Nephron (organoid): Measurements from ENCODE around the gene CROCC2.

Source experiments
- H3K27ac Mint-ChIP-seq, 3 experiments: 2 replicates each; pipeline ENCODE4 v1.8.0; 2020; ENCODE audit warnings: mixed read lengths in 3 of 3, mild to moderate bottlenecking in 2 of 3, moderate library complexity in 1 of 3
- H3K27me3 Mint-ChIP-seq: 2 replicates; pipeline ENCODE4 v1.8.0; 2021; ENCODE audit warnings: low read depth, mild to moderate bottlenecking, moderate library complexity, mixed read lengths
- H3K36me3 Mint-ChIP-seq: 2 replicates; pipeline ENCODE4 v1.8.0; 2020; ENCODE audit warnings: low read depth, mixed read lengths
- H3K4me1 Mint-ChIP-seq: 2 replicates; pipeline ENCODE4 v1.8.0; 2020; ENCODE audit warnings: mixed read lengths
- H3K4me3 Mint-ChIP-seq, 3 experiments: 2 replicates each; pipeline ENCODE4 v1.8.0; 2020; ENCODE audit warnings: mild to moderate bottlenecking in 3 of 3, mixed read lengths in 3 of 3, moderate library complexity in 2 of 3
- H3K9me3 Mint-ChIP-seq: 2 replicates; pipeline ENCODE4 v1.8.0; 2020; ENCODE audit warnings: mixed read lengths
- TF ChIP-seq, protein P1 (sequence below), 3 experiments: fragments of 200-600 bp; sonication (generic); IDR thresholded peaks; one replicate each; pipeline ENCODE4 v1.5.0; 2021; ENCODE audit warnings: antibody characterized with exemption in 3 of 3; ENCODE audit not compliant: unreplicated experiment in 3 of 3

The CROCC2 gene

DNA sequence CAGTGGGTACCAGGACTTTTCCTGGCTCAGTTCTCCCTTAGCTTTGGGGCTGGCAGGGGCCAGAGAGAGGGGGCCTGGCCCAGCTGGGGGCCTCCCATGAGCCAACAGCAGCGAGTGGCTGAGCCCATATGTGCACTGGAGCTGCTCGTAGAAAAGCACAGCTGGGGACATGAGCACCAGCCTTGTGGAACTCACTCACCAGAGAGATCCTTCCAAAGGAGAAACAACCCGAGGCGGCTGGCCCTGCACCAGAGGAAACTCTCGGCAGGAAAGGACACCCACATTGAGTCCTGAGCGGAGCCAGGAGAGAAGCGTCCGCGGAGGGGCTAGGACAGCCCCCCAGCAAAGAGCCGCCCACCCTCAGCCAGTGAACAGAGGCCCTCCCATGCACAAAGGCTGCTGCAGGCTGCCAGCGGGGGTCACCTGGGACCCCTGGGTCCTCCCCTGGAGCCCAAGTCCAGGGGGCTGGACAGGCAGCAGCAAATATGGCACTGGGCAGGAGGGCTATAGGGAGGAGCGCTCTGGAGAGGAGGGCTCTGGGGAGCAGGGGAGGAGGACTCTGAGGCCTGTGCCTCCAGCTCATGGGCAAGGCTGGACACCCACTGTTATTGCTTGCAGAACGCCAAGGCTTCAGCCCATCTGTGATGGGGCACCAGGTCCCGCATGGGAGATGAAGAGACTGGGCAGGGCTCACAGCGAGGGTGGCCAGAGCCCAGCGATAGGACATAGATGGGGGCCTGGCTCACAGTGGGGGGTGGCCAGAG, 50.2 kb downstream of the CROCC2 start:
- Mint-ChIP-seq H3K9me3 (no peaks in the 10 kb centered on the region), H3K4me1 (peaks cover 35% of the 10 kb centered on the region), H3K36me3 (no peaks in the 10 kb centered on the region), H3K27ac (peak overlapping the region; percentile 41 to 91 (median 86)), H3K27me3 (peaks cover 24% of the 10 kb centered on the region), H3K4me3 (peak overlapping the region in 1 of 3 experiments; percentile 52)
- TF ChIP-seq, protein P1, sequence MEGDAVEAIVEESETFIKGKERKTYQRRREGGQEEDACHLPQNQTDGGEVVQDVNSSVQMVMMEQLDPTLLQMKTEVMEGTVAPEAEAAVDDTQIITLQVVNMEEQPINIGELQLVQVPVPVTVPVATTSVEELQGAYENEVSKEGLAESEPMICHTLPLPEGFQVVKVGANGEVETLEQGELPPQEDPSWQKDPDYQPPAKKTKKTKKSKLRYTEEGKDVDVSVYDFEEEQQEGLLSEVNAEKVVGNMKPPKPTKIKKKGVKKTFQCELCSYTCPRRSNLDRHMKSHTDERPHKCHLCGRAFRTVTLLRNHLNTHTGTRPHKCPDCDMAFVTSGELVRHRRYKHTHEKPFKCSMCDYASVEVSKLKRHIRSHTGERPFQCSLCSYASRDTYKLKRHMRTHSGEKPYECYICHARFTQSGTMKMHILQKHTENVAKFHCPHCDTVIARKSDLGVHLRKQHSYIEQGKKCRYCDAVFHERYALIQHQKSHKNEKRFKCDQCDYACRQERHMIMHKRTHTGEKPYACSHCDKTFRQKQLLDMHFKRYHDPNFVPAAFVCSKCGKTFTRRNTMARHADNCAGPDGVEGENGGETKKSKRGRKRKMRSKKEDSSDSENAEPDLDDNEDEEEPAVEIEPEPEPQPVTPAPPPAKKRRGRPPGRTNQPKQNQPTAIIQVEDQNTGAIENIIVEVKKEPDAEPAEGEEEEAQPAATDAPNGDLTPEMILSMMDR (IDR thresholded peaks at IDR 0.05; ENCODE audit: unreplicated experiment in 3 of 3) = no peak

DNA sequence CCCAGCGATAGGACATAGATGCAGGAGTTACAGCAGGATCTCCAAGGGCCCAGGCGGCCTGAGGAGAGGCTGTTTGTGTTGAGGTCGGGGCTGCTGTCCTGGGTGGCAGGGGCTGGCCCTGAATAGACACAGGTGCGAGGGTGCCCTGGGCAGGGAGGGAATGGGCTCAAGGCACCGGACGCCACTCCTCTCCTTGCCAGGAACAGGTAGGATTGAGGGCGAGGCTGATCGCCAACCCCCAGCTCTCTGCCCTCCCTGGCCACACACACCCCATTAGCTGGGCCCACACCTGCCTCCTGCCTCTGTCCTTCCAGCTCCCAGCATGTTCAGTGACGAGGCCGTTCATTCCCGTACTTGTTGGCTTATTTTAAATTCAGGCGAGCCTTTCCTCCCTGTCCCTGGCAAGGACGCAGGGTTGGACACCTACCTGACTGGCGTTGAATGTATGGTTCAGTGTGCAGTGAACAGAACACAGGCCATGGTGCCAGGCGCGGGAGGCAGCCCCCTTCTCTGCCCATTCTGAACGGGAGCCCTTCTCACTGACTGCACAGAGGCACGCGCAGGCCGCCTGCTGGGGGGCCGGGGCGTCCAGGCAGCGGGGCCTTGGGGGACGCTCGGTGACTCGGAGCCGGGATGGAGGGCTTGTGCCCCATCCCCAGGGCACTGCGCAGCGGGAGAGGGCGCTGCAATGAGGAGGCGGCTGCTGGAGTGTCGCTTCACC, 51.0 kb downstream of the CROCC2 start:
- Mint-ChIP-seq H3K36me3 (no peaks in the 10 kb centered on the region), H3K4me3 (no peak overlapping the region), H3K4me1 (peaks cover 35% of the 10 kb centered on the region), H3K27ac (peak overlapping the region; percentile 52 to 91 (median 86)), H3K27me3 (peaks cover 24% of the 10 kb centered on the region), H3K9me3 (no peaks in the 10 kb centered on the region)
- TF ChIP-seq, protein P1 (IDR thresholded peaks at IDR 0.05; ENCODE audit: unreplicated experiment in 3 of 3) = no peak

DNA sequence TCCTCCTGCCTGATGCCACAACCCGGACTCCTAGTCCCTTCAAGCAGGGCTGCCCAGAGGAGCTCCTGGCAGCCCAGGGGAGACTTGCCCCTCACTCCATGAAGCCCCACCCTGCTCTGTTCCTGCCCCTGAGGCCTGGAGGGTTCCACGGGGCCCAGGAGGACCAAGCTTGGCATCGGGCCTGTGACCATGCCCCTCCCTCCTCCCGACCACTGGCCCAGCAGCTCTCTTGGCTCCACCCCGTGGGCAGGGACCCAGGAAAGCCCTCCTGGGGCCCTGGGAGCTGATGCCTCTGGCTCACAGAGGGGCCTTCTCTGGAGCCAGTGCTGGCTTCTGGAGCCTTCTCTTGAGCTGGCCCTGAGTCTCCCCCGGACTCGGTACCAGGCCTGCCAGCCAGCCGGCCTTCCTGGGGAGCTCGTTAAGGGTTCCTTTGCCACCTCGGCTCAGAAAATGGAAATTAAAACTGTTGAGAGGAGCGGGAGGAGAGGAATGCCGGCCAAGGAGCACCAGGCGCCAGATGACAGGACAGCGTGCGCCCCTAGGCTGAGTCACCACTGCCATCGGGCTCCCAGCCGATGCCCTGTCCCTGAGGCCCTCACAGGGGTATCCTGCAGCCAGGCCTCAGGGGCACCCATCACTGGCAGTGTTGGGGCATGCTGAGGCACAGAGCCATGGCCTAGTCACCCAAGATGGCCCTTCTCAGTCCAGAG, 51.7 kb downstream of the CROCC2 start:
- peak overlapping the region in 1 of 3 experiments; percentile 45 for H3K27ac Mint-ChIP-seq
- H3K9me3 Mint-ChIP-seq = no peaks in the 10 kb centered on the region
- no peaks in the 10 kb centered on the region for H3K36me3 Mint-ChIP-seq
- no peak overlapping the region for H3K4me3 Mint-ChIP-seq
- TF ChIP-seq, protein P1 (IDR thresholded peaks at IDR 0.05; ENCODE audit: unreplicated experiment in 3 of 3) = no peak
- peaks cover 24% of the 10 kb centered on the region for H3K27me3 Mint-ChIP-seq
- peaks cover 35% of the 10 kb centered on the region for H3K4me1 Mint-ChIP-seq

DNA sequence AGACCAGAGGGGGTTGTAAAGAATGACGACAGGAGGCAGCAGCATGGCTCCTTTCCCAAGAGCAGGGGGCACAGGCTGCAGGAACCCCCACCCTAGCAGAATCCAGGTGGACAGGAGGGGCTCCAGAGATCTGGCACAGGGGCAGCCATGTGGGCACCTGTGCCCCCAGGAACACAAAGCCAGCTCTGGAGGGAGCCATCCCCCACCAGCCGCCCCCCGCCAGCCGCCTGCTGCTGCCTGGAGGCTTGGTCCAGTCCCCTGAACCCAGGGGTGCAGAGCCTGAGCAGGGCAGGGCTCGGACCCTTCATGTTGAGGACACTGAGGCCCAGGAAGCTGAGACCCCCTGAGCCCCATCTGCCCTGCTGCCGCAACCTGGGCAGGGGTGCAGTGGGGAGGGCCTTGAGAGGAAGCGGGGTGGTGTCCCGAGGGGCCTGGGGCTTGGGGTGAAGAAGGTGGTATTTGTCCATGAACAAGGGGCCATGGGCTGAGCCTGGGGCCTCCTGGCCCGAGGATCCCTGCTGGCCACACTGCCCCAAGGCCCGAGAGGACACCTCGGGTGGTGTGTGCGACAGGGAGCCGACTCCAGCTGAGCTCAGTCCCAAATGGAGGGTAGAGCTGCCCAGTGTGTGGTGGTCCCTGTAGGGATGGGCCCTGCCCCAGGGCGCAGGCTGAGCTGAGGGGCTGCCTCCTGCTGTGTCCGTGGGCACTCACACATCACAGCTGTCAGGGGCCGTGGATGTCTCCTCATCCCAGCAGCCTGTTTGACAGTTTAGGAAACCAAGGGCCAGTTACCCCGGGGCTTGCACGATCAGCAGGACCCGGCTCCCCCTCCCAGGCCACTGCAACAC, 52.5 kb downstream of the CROCC2 start:
- no peaks in the 10 kb centered on the region for H3K9me3 Mint-ChIP-seq
- no peaks in the 10 kb centered on the region for H3K36me3 Mint-ChIP-seq
- peaks cover 24% of the 10 kb centered on the region for H3K27me3 Mint-ChIP-seq
- TF ChIP-seq, protein P1 (IDR thresholded peaks at IDR 0.05; ENCODE audit: unreplicated experiment in 3 of 3) = no peak
- H3K4me1 Mint-ChIP-seq = peaks cover 33% of the 10 kb centered on the region
- H3K27ac Mint-ChIP-seq = peak overlapping the region in 1 of 3 experiments; percentile 45
- no peak overlapping the region for H3K4me3 Mint-ChIP-seq

DNA sequence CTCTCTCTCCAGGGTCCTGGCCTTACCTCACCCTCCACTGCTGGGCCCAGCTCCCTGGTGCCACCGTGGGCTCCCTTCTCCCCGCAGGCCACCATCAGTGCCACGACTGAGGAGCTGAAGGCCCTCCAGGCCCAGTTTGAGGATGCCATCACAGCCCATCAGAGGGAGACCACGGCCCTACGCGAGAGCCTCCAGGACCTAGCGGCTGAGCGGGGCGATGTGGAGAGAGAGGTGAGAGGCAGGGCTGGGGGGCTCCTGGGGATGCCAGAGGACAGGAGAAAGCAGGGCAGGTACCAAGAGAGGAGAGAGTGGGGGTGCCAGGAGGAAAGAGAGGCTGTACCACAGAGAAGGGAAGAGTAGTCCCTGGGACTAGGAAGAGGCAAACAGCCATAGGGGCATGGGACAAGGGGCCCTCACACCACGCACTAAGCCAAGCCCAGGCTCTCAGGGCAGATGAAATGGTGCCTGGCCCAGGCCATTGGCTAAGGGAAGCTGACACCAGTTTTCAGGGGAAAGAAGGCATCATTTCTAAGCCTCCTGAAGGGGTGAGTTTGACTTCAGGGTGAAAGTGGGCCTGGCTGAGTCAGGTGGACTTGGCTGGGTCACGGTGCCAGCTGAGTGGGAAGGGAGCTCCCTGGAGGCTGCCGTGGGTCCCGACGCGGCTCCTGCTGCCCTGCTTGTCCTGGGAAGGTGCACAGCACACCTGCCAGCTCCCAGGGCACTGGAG, 53.2 kb downstream of the CROCC2 start:
- Mint-ChIP-seq H3K4me1 (peaks cover 25% of the 10 kb centered on the region), H3K27me3 (peaks cover 16% of the 10 kb centered on the region), H3K4me3 (no peak overlapping the region), H3K27ac (peak overlapping the region in 2 of 3 experiments; percentile 58 to 83), H3K36me3 (no peaks in the 10 kb centered on the region), H3K9me3 (no peaks in the 10 kb centered on the region)
- TF ChIP-seq, protein P1 (IDR thresholded peaks at IDR 0.05; ENCODE audit: unreplicated experiment in 3 of 3) = no peak
